ENCODE measurements around the gene SLIT1. TPM values are rescaled to one million over a fixed set of nuclear protein-coding genes. Genes with fewer than 3 reads are reported as not detected.

SLIT1 gene
- total RNA-seq, 4 donors from 2014 or later: 0.28 to 1.7 TPM; not detected in 2

DNA sequence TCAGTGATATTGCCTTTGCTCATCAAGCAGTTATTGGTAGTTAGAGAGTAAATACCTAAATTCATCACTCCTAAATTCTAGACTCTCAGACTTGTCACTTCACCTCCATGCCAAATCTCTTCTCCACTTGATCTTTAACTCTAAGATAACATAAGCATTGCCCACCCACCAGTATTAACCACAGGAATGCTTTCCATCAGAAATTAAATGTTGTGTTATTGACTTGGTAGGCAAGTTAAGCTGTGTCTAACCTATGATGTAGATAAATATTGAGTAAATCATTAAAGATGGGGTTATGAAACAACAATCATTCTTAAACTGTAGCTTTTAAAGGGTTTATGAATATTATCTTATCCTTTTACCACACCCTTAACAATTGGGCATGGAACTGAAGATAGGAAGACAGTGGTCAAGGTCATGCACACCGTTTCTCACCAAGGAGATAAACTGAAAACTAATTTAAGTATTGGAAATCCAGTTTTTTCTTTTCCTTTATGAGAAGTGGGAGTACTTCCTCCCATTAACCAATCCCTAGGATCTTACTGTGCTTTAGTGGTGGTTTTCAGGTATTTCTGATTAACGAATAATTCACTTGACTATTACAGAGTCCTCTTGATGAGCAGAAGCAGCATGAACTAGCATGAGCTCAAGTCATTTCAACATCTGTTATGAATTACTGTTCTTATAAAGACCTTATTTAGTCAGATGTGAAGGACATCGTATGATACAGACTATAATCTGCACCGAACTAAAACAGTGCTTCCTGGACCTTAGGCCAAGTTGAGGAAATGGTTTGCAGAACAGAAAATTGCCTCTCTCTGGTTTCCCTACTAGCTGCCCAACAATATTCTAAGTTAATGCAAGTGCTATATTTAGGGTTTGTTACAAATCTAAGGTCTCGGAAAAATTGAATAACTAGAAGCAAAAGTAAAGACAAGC lies 211.7 kb downstream of the SLIT1 start:
- peak overlapping the region in 1 of 4 donors; percentile 32 for H3K27ac ChIP-seq
- no peaks in the 10 kb centered on the region for H3K36me3 ChIP-seq
- no peak overlapping the region for H3K4me3 ChIP-seq
- H3K4me1 ChIP-seq: peaks cover 0 to 25% (median 5%) of the 10 kb centered on the region in 4 donors
- TF ChIP-seq, protein P1, sequence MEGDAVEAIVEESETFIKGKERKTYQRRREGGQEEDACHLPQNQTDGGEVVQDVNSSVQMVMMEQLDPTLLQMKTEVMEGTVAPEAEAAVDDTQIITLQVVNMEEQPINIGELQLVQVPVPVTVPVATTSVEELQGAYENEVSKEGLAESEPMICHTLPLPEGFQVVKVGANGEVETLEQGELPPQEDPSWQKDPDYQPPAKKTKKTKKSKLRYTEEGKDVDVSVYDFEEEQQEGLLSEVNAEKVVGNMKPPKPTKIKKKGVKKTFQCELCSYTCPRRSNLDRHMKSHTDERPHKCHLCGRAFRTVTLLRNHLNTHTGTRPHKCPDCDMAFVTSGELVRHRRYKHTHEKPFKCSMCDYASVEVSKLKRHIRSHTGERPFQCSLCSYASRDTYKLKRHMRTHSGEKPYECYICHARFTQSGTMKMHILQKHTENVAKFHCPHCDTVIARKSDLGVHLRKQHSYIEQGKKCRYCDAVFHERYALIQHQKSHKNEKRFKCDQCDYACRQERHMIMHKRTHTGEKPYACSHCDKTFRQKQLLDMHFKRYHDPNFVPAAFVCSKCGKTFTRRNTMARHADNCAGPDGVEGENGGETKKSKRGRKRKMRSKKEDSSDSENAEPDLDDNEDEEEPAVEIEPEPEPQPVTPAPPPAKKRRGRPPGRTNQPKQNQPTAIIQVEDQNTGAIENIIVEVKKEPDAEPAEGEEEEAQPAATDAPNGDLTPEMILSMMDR (IDR thresholded peaks at IDR 0.05): no peak
- TF ChIP-seq POLR2A (IDR thresholded peaks at IDR 0.05): no peak
- DNase-seq: no peak
- H3K27me3 ChIP-seq: no peaks in the 10 kb centered on the region
- no peaks in the 10 kb centered on the region for H3K9me3 ChIP-seq

DNA sequence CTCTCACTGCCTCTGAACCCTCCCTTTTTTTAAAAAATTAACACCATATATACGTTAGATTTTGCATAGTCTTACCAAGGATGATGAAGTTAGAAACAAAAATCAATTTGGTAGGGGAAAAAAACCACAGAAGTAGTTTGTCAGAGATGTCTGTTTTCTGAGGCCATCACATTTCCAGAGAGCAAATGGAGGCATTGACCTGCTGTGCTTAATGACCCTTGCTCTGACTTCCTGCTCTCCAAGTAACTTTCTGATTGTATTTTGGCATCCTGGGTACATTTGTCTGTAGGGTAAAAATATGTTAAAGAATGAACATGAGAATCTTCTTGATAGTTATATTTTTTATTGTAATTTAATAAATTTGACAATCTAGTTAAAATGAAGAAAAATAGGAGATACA lies 213.5 kb downstream of the SLIT1 start:
- Histone ChIP-seq H3K4me3 (no peak overlapping the region), H3K27me3 (no peaks in the 10 kb centered on the region), H3K27ac (no peak overlapping the region), H3K9me3 (no peaks in the 10 kb centered on the region), H3K36me3 (no peaks in the 10 kb centered on the region), H3K4me1 (peaks cover 0 to 25% (median 5%) of the 10 kb centered on the region in 4 donors)
- no peak for DNase-seq
- TF ChIP-seq, protein P1 (IDR thresholded peaks at IDR 0.05): no peak
- no peak for TF ChIP-seq POLR2A (IDR thresholded peaks at IDR 0.05)

DNA sequence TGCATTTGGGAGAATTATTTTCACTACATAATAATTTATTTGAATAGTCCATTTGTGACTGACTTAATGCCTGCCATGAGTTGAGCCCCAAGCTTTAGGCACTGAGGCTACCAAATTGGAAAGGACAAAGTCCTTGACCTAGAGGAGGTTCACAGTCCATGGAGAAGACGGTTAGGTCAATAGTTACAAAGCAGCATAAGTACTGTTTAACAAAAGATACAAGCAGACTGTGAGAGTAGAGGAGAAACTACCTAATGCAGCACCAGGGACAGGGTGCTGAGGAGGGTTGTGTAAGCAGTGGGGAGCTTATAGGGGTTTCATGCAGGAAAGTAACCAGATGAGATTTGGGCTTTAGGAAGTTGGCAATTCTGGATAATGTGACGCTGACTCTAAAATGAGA lies 214.4 kb downstream of the SLIT1 start:
- H3K36me3 ChIP-seq: no peaks in the 10 kb centered on the region
- peaks cover 0 to 24% (median 5%) of the 10 kb centered on the region in 4 donors for H3K4me1 ChIP-seq
- DNase-seq: no peak
- no peak overlapping the region for H3K27ac ChIP-seq
- no peak overlapping the region for H3K4me3 ChIP-seq
- H3K9me3 ChIP-seq: no peaks in the 10 kb centered on the region
- TF ChIP-seq, protein P1 (IDR thresholded peaks at IDR 0.05): no peak
- TF ChIP-seq POLR2A (IDR thresholded peaks at IDR 0.05): no peak
- no peaks in the 10 kb centered on the region for H3K27me3 ChIP-seq

DNA sequence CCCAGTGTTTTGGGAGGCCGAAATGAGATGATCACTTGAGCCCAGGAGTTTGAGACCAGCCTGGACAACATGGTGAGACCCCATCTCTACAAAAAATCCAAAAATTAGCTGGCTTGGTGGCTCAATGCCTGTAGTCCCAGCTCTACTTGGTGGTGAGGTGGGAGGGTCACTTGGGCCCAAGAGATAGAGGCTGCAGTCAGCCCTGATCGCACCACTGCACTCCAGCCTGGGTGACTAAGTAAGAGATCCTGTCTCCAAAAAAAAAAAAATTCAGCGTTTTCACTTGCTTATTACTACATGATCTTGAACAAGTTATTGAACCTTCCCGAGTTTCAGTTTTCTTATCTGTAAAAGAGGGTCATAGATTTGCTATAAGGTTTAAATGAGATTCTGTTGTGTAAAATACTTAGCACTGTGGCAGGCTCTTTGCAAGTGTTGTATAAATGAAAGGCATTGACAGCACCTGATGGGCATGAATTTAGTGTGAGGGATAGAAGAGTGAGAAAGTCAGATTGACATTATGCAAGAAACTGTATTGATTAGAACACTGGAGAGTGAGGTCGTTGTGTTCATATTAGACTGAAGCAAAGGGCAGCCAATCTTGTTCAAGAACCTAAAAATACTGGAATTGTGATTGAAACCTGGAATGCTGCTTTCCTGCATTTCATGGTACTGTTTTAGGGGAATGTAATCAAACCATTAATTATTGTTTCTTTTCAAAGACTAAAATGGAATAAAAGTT lies 216.9 kb downstream of the SLIT1 start:
- H3K9me3 ChIP-seq: no peaks in the 10 kb centered on the region
- no peak for TF ChIP-seq POLR2A (IDR thresholded peaks at IDR 0.05)
- TF ChIP-seq, protein P1 (IDR thresholded peaks at IDR 0.05): no peak
- H3K36me3 ChIP-seq: no peaks in the 10 kb centered on the region
- H3K4me1 ChIP-seq: peaks cover 0 to 7% (median 2%) of the 10 kb centered on the region in 4 donors
- no peak for DNase-seq
- H3K27ac ChIP-seq: no peak overlapping the region
- no peaks in the 10 kb centered on the region for H3K27me3 ChIP-seq
- no peak overlapping the region for H3K4me3 ChIP-seq

DNA sequence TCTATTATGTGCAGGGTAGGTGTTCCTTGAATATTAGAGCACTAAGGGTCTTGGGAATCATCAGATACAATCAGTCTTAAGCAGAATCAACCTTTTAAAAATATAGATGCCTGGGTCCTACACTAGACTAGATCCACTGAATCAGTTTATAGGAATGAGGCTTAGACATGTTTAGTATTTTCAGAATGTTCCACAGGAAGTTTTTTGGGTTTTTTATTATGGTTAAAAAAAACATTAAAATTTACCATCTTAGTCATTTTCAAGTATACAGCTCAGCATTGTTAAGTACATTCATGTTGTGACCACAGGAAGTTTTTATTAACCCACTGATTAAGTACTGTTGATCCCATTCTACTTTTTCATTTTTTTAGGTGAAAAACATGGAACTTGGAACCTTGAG lies 217.9 kb downstream of the SLIT1 start:
- Histone ChIP-seq H3K9me3 (no peaks in the 10 kb centered on the region), H3K4me3 (no peak overlapping the region), H3K36me3 (no peaks in the 10 kb centered on the region), H3K27ac (no peak overlapping the region), H3K4me1 (no peaks in the 10 kb centered on the region), H3K27me3 (no peaks in the 10 kb centered on the region)
- TF ChIP-seq POLR2A (IDR thresholded peaks at IDR 0.05): no peak
- TF ChIP-seq, protein P1 (IDR thresholded peaks at IDR 0.05): no peak
- no peak for DNase-seq
